Stimulated activated naive B cell treated with anti-CD40 and anti-IgM and Interleukin-4, amounts not matched to agents 10 μg/mL and 1 μg/mL and 100 μg/mL, for 72 hours (primary cell): ENCODE results near the gene TMEM41B.
A peak's percentile ranks its signal among the peaks of the same experiment; 100 is the strongest.
"Not testable (repeated sequence)": the region's sequence is repeated elsewhere in the genome, so short reads cannot be mapped to it uniquely, and the experiment has no call there.

Experiments used
- ATAC-seq, 2 donors: fragments of 150-1000 bp; cut with Tn5 transposase; replicated peaks; 2 replicates each; pipeline ENCODE4 v1.10.0; 2021; ENCODE audit warnings: moderate library complexity in 1 of 2
- DNase-seq: peaks from one replicate; pipeline ENCODE4 v3.0.0; 2021
- H3K27ac Mint-ChIP-seq: one replicate; pipeline ENCODE4 v1.8.0; 2022; ENCODE audit warnings: mild to moderate bottlenecking, mixed read lengths
- H3K27me3 Mint-ChIP-seq, 2 donors: one replicate each; pipeline ENCODE4 v1.8.0; 2022; ENCODE audit warnings: mixed read lengths in 2 of 2
- H3K36me3 Mint-ChIP-seq, 2 donors: one replicate each; pipeline ENCODE4 v1.8.0; 2022; ENCODE audit warnings: mixed read lengths in 2 of 2, mild to moderate bottlenecking in 1 of 2
- H3K4me1 Mint-ChIP-seq, 2 donors: one replicate each; pipeline ENCODE4 v1.8.0; 2022; ENCODE audit warnings: mixed read lengths in 2 of 2, mild to moderate bottlenecking in 1 of 2
- H3K4me3 Mint-ChIP-seq, 2 donors: one replicate each; pipeline ENCODE4 v1.8.0; 2022; ENCODE audit warnings: mild to moderate bottlenecking in 2 of 2, mixed read lengths in 2 of 2, moderate library complexity in 1 of 2
- H3K9me3 Mint-ChIP-seq, 2 donors: one replicate each; pipeline ENCODE4 v1.8.0; 2022; ENCODE audit warnings: mixed read lengths in 2 of 2, mild to moderate bottlenecking in 1 of 2

The TMEM41B gene

DNA sequence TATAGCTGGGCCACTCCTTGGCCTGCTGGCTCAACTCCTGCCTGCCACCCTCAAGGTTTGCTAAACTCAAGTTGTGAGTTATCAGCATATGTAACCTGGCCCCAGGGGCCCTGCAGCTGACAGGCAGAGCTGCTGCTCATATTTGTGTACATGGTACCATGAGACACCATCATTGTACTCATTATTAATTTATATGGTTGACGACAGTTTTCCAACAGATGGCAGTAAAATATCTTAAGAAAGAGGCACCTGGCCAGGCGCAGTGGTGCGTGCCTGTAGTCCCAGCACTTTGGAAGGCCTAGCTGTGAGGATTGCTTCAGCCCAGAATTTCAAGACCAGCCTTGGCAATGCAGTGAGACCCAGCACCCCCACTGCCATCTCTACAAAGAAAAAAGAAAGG lies 37.8 kb downstream of the TMEM41B start:
- no peaks in the 10 kb centered on the region for H3K9me3 Mint-ChIP-seq
- peaks cover 3 to 5% of the 10 kb centered on the region in 2 donors for H3K36me3 Mint-ChIP-seq
- H3K27ac Mint-ChIP-seq: no peak overlapping the region
- H3K4me3 Mint-ChIP-seq: no peak overlapping the region
- DNase-seq: no peak
- H3K4me1 Mint-ChIP-seq: peaks cover 8 to 20% of the 10 kb centered on the region in 2 donors
- no peaks in the 10 kb centered on the region for H3K27me3 Mint-ChIP-seq
- ATAC-seq: no peak

DNA sequence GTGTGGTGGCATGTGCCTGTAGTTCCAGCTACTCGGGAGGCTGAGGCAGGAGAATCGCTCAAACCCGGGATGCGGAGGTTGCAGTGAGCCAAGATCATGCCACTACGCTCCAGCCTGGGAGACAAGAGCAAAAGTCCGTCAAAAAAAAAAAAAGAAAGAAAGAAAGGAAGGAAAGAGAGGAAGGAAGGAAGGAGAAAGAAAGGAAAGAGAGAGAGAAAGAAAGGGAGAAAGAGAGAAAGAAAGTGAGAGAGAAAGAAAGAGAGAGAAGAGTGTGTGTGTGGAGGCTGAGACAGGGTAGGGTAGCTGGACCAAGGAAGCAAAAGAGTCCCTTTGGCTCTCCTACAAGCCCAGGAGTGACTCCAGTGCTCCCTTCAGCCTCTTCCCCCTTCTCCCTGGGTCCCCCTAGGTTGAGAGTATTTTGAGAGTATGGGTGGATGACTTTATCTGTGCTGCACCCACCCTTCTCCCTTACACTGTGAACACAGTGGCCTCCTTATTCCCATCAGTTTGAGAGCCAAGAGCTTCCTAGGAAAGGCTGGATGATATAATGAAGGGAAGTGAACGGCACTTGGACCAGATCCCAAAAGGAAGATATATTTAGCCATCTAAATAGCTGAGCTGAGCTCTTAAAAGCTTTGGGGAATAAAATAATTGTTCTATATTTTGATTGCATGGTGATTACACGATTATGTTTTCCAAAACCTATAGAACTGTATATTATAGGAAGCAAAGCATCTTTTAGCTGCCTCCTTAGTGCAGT lies 39.7 kb downstream of the TMEM41B start:
- ATAC-seq (no peak), DNase-seq (no peak)
- Mint-ChIP-seq H3K9me3 (no peaks in the 10 kb centered on the region), H3K36me3 (peaks cover 0 to 3% of the 10 kb centered on the region in 2 donors), H3K4me1 (peaks cover 5 to 9% of the 10 kb centered on the region in 2 donors), H3K4me3 (no peak overlapping the region), H3K27me3 (no peaks in the 10 kb centered on the region), H3K27ac (no peak overlapping the region)

DNA sequence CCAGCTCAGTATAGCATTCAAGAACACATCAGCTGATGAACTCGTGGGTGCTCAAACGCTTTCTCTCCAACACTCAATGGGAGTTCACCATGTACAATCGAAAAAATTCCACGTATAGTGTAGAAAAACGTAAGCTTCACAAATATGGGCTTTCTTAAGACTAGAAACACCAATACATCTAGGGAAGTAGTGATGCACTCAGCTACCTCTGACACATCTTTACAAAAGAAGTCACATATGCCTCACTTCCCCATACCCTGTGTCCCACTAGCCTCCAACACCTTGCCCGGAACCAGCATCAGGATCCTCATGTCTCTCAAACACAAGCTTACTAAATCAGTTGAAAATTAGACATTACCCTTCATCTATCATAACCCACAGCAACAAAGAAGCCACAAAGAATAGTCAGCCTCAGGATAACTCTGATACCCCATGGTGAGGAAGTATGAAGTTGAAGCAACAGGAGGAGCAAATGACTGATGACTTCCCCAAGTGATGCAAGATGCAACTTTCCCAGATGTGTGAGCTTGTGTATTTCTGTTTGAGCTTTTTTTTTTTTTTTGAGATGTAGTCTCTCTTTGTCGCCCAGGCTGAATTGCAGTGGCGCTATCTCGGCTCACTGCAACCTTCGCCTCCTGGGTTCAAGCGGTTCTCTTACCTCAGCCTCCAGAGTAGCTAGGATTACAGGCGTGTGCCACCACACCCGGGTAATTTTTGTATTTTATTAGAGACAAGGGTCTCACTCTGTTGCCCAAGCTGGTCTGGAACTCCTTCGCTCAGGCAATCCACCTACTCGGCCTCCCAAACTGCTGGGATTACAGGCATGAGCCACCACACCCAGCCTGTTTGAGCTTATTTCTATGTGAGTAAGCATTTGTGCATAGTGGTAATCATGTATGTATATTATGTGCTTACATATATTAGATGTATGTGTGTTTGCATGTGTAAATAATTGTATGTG lies 40.7 kb downstream of the TMEM41B start:
- Mint-ChIP-seq H3K9me3 (no peaks in the 10 kb centered on the region), H3K36me3 (peaks cover 0 to 3% of the 10 kb centered on the region in 2 donors), H3K27me3 (no peaks in the 10 kb centered on the region), H3K27ac (peak overlapping the region; percentile 20), H3K4me1 (peaks cover 5 to 9% of the 10 kb centered on the region in 2 donors), H3K4me3 (no peak overlapping the region)
- ATAC-seq (peak; percentile 72 to 87), DNase-seq (no peak)

DNA sequence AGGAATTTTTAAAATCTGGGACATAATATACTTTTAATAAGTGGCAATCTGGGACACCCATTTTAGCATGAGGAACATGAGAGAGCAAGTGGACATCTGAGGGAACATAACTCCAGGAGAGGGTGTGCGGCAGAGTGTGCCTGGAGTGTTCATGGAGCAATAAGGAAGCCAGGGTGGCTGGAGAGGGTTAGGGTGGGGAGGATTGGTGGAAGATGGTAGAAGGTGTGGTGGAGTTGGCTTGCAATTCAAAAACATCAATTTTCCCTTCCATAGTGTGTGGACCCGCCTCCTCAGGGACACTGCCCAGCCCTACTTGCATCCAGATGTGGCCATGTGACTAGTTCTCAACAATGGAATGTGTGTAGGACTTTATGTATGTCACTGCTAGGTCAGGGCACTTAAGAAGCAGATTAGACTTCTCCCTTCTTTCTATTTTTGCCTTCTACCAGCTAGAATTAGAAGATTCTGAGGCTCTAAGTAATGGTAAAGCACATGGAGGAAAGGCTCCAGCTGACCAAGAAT lies 44.8 kb downstream of the TMEM41B start:
- no peaks in the 10 kb centered on the region for H3K36me3 Mint-ChIP-seq
- no peak overlapping the region for H3K4me3 Mint-ChIP-seq
- H3K27ac Mint-ChIP-seq: no peak overlapping the region
- no peak for ATAC-seq
- peaks cover 9 to 17% of the 10 kb centered on the region in 2 donors for H3K4me1 Mint-ChIP-seq
- no peak for DNase-seq
- H3K27me3 Mint-ChIP-seq: no peaks in the 10 kb centered on the region
- H3K9me3 Mint-ChIP-seq: no peaks in the 10 kb centered on the region

DNA sequence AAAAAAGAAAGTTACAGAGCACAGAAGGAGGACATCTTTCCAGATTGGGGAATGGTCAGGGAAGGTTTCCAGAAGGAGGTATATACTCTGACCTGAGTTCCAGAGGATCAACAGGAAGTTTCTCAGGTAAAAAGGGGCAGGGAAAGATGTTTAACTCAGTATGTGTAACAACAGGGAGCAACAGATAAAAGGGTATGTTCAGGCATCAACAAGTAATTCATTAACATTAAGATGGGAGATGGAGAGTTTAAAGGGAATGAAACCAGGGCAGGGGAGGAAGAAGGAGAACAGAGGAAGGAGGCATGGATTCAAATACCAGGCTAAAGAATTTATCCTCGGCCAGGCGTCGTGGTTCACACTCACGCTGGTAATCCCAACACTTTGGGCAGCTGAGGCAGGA lies 46.7 kb downstream of the TMEM41B start:
- H3K9me3 Mint-ChIP-seq: no peaks in the 10 kb centered on the region
- H3K27ac Mint-ChIP-seq: no peak overlapping the region
- DNase-seq: no peak
- no peak for ATAC-seq
- peaks cover 0 to 3% of the 10 kb centered on the region in 2 donors for H3K36me3 Mint-ChIP-seq
- no peaks in the 10 kb centered on the region for H3K27me3 Mint-ChIP-seq
- H3K4me3 Mint-ChIP-seq: no peak overlapping the region
- peaks cover 5 to 20% of the 10 kb centered on the region in 2 donors for H3K4me1 Mint-ChIP-seq

DNA sequence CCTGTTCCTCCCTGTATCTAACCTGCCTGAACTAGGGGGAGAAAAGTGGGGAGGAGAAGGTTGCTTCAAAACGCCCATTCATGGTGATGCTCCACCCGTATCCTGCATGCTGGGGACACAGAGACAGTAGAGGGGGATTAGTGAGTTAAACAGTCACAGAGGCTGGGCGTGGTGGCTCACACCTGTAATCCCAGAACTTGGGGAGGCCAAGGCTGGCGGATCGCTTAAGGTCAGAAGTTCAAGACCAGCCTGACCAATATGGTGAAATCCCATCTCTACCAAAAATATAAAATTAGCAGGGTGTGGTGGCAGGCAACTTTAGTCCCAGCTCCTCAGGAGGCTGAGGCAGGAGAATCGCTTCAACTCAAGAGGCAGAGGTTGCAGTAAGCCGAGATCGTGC lies 47.5 kb downstream of the TMEM41B start:
- Mint-ChIP-seq H3K36me3 (peaks cover 0 to 3% of the 10 kb centered on the region in 2 donors), H3K27me3 (no peaks in the 10 kb centered on the region), H3K4me1 (peaks cover 10 to 27% of the 10 kb centered on the region in 2 donors), H3K4me3 (no peak overlapping the region), H3K9me3 (no peaks in the 10 kb centered on the region), H3K27ac (no peak overlapping the region)
- DNase-seq (no peak), ATAC-seq (no peak)

DNA sequence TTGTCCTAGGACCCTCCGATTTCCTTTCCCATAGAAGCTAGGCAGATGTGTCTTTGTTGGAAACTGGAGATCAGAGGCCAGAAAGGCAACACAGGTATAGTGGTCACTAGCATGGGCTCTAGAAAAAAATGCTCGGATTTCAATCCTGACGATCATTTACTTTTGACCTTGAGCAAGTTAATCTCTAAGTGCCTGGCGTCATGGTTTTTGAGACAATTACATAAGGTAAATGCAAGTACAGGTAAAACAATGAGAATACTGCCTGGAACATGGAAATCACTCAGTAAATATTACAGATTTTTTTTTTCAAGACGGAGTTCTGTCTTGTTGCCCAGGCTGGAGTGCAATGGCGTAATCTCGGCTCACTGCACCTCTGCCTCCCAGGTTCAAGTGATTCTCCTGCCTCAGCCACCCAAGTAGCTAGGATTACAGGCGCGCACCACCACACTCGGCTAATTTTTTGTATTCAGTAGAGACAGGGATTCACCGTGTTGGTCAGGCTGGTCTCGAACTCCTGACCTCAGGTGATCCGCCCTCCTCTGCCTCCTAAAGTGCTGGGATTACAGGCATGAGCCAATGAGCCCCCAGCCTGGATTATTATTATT lies 48.2 kb downstream of the TMEM41B start:
- no peak for DNase-seq
- Mint-ChIP-seq H3K27ac (peak overlapping the region; percentile 77), H3K9me3 (no peaks in the 10 kb centered on the region), H3K27me3 (no peaks in the 10 kb centered on the region), H3K4me1 (peaks cover 14 to 34% of the 10 kb centered on the region in 2 donors), H3K36me3 (peaks cover 0 to 3% of the 10 kb centered on the region in 2 donors), H3K4me3 (peak overlapping the region; percentile 77 to 89)
- no peak for ATAC-seq

DNA sequence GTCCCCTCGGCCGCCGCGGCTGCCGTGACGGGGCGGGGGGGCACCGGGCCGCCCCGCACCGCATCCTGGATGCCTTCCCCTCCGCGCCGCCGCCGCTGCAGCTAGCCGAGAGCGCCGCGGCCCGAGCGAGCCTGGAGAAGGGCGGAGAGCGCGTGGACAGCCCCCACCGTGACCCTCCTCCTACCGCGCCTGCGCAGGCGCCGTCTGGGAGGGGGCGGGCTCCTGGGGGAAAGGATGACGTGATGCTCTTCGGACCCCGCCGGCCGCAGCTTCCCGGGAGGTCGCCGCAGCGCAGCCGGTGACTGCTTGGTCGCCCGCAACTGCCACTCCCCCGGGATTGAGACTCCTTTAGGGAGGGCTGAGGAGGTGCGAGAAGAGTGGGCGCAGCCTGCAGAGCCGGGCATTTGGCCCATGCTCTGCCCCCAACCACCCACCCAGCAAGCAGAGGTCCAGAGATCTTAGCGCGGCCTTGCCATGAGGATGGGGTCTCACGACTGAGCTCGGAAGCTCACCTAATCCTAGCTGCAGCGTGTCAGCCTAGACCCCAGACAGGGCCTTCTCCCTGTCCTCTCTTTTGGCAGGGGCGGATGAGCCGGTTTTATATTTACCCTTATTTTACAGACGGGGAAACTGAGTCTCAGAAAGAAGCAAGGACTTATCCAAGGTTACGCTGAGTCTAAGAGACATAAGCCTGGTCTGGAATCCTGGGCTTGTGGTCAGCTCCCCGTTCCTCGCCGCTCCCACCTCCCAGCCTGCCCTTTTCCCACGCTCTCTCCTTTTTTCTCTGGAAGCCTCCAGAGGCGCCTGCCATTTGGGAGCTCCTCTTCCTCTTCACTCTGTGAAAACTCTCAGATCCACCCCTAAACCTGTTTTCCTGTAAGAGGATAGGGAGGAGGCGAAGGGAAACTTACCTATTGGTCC lies 48.9 kb downstream of the TMEM41B start, which contains the start of gene DENND5A:
Gene DENND5A, minus strand, starts transcription at position 140 of the 921 bp plus-strand sequence. CDS start 281 bp downstream, outside the sequence.
- Mint-ChIP-seq H3K9me3 (no peaks in the 10 kb centered on the region), H3K4me3 (peak within 1 kb of the TSS; percentile 88 to 89), H3K4me1 (peaks cover 19 to 42% of the 10 kb centered on the region in 2 donors), H3K27me3 (no peaks in the 10 kb centered on the region), H3K27ac (peak within 1 kb of the TSS; percentile 98), H3K36me3 (peaks cover 0 to 3% of the 10 kb centered on the region in 2 donors)
- DNase-seq: peak; percentile 21
- ATAC-seq: peak; percentile 51 to 65

DNA sequence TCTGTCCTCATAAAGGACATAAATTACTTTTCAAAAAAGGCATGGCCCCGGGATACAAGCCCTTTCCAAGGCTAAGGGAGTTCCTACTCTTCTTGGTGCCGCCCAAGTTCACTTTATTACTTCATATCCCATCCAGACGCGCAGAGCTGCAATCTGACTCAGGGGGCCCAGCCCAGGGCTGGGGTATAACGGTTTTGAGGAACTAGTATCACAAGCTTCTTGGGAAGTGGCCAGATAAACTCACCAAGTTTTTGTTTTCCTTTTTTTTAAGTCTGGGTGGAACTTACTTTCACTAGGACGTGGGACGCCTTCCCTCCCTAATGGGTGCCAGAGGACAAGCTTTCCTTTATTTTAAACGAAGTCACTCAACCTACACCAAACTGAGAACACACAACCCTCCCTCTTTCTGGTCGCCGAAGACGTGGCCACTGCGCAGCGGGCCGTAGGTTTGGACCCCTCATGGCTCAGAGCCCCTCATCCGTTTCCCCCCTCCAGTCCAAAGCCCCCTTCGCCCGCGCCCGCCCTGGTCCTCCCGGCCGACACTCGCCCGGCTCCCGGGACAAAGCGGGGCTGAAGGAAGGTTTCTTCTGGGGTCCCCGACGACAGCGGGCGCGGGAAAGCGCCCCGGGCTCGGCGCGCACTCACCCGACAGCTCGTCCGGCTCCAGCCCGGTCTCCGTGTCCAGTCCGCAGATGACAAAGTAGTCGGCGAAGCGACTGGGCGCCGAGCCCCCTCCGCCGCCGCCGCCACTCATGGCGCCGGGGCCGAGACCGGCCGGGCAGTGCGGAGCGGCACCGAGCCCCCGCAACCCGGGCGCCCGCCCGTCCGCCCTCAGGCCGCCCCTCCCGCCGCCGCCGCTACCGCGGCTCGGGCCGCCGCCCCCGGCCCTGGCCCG lies 49.8 kb downstream of the TMEM41B start:
- ATAC-seq: peak; percentile 60 to 66
- peaks cover 24 to 47% of the 10 kb centered on the region in 2 donors for H3K4me1 Mint-ChIP-seq
- H3K9me3 Mint-ChIP-seq: no peaks in the 10 kb centered on the region
- H3K27me3 Mint-ChIP-seq: no peaks in the 10 kb centered on the region
- H3K27ac Mint-ChIP-seq: peak overlapping the region; percentile 98
- H3K36me3 Mint-ChIP-seq: peaks cover 0 to 3% of the 10 kb centered on the region in 2 donors
- H3K4me3 Mint-ChIP-seq: peak overlapping the region; percentile 88 to 89
- DNase-seq: peak; percentile 35

DNA sequence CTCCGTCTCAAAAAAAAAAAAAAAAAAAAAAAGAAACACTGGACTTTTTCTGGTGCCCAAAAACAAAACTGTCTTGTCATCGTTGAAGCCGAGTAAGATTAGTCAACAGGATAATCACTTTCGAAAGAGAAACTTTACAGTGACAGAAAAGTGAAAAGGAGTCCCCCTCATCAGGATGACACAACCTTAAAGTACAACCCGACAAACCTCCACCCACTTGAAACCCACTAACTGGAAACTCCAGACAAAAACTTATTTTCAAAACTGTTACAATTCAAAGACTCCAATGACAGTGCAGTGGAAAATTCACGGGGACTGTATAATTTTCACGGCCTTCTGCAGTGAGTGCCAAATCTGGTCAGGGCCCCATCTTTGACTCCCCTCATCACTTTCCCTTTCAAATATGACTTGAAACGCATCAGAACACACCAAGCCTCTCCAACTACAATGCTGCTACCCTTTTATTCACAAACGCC lies 50.5 kb downstream of the TMEM41B start:
- Mint-ChIP-seq H3K4me3 (peak overlapping the region; percentile 88 to 89), H3K27me3 (no peaks in the 10 kb centered on the region), H3K36me3 (peaks cover 0 to 3% of the 10 kb centered on the region in 2 donors), H3K27ac (peak overlapping the region; percentile 98), H3K9me3 (no peaks in the 10 kb centered on the region), H3K4me1 (peaks cover 24 to 47% of the 10 kb centered on the region in 2 donors)
- DNase-seq (peak; percentile 39), ATAC-seq (peak; percentile 76)

DNA sequence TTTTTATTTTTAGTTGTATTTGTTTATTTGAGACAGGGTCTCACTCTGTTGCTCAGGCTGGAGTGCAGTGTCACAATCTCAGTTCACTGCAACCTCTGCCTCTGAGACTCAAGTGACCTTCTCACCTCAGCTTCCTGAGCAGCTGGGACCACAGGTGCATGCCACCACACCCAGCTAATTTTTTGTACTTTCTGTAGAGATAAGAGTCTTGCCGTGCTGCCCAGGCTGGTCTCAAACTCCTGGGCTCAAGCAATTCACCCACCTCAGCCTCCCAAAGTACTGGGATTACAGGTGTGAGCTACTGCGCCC lies 53.6 kb downstream of the TMEM41B start:
- not testable (repeated sequence) for H3K9me3 Mint-ChIP-seq, H3K36me3 Mint-ChIP-seq, DNase-seq, H3K27me3 Mint-ChIP-seq, ATAC-seq, H3K4me3 Mint-ChIP-seq, H3K27ac Mint-ChIP-seq
- H3K4me1 Mint-ChIP-seq: peaks cover 24 to 44% of the 10 kb centered on the region in 2 donors

DNA sequence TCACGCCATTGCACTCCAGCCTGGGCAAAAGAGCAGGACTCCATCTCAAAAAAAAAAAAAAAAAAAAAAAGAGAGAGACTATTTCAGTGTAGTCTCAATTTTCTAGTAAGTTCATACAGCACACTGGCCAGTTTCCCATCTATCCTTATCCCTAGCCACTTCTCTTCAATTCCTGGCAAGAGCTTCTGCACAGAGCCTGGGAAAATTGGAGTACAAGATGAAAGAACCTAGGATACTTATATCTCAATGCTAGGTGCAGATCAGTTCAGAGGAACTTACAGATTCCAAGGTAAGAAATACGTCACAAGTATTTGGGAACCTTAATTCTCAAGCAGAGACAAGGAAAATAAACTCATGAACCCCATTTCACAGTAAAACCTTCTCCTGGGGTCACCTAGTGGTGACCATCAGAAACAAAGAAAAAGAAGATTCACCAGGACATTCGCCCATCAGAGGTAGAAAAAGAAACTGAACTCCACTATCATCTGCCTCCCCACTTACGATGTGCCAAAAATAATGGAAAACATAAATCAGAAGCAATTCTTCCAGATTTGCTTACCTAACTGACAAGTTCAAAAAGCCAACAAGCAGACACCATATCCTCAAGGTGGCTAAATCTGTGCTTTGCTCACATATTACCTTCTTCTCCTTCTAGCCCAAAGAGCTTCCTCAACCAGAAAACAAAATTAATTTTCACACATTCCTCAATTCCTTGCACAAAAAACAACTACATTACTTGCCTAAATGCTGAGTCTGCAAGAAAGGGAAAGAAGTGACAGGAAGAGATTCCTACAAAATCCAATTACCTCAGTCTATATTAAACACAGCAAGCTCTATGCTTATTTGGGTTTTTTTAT lies 54.2 kb downstream of the TMEM41B start:
- Mint-ChIP-seq H3K27ac (no peak overlapping the region), H3K4me1 (peaks cover 23 to 39% of the 10 kb centered on the region in 2 donors), H3K36me3 (peaks cover 4 to 8% of the 10 kb centered on the region in 2 donors), H3K27me3 (no peaks in the 10 kb centered on the region), H3K9me3 (peaks cover 0 to 1% of the 10 kb centered on the region in 2 donors), H3K4me3 (no peak overlapping the region)
- ATAC-seq: no peak
- no peak for DNase-seq
